Effector memory CD4-positive, alpha-beta T cell (primary cell): Measurements from ENCODE around the gene CLMN.

Experiments used
- DNase-seq, 3 donors: peaks; one replicate each; pipeline ENCODE4 v3.0.0-alpha.2; 2020
- H3K27ac ChIP-seq: 2 replicates; pipeline ENCODE4 v1.7.0; 2013; ENCODE audit warnings: mild to moderate bottlenecking, low read length, moderate library complexity; ENCODE audit not compliant: insufficient read depth, poor library complexity, severe bottlenecking
- H3K27me3 ChIP-seq: replicated peaks from 2 replicates; pipeline ENCODE4 v1.7.0; 2013; ENCODE audit warnings: mild to moderate bottlenecking, low read length; ENCODE audit not compliant: insufficient read depth, control insufficient read depth, poor library complexity, severe bottlenecking
- H3K36me3 ChIP-seq: 2 replicates; pipeline ENCODE4 v1.7.0; 2013; ENCODE audit warnings: mild to moderate bottlenecking, low read length, moderate library complexity; ENCODE audit not compliant: control insufficient read depth, insufficient read depth
- H3K4me1 ChIP-seq: 2 replicates; pipeline ENCODE4 v1.7.0; 2013; ENCODE audit warnings: low read length, mild to moderate bottlenecking; ENCODE audit not compliant: control insufficient read depth, insufficient read depth, poor library complexity, severe bottlenecking
- H3K4me3 ChIP-seq: 2 replicates; pipeline ENCODE4 v1.7.0; 2013; ENCODE audit warnings: low read length, low read depth, mild to moderate bottlenecking; ENCODE audit not compliant: insufficient read depth, poor library complexity, severe bottlenecking
- H3K9me3 ChIP-seq: 2 replicates; pipeline ENCODE4 v1.7.0; 2013; ENCODE audit warnings: mild to moderate bottlenecking, low read length, moderate library complexity; ENCODE audit not compliant: control insufficient read depth

Gene CLMN

DNA sequence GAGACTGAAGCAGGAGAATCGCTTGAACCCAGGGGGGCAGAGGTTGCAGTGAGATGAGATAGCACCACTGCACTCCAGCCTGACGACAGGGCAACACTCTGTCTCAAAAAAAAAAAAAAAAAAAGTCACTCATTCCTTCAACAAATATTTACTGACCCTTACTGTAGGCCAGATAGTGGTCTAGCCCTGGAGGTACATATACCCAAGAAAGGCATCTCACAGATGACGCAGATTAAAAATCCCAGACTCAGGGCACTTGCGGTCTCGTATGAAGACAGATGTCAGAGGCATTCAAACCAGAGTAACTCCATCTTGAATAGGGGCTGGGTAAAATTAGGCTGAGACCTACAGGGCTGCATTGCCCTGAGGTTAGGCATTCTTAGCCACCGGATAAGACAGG lies 44.8 kb downstream of the CLMN start:
- Histone ChIP-seq H3K9me3 (no peaks in the 10 kb centered on the region), H3K27ac (no peak overlapping the region), H3K4me3 (no peak overlapping the region), H3K36me3 (no peaks in the 10 kb centered on the region), H3K4me1 (no peaks in the 10 kb centered on the region), H3K27me3 (no peaks in the 10 kb centered on the region)
- no peak for DNase-seq

DNA sequence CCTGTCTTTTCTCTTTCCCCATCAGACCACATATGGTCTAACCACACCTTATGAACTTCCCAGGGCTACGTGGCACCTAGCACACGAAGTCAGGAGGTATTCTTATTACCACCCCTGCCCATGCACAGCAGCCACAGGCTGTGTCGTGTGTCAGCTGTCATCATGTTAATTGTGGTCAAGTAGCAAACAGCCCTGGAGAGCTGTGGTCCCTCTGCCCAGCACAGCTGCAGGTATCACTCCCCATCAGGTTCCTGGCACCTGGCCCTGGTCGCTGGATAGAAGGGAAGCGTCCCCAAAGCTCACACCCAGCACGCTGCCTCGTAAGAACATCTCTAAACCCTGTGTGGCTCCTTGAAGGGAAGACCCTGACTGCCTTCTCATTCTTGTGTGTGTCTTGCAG lies 45.4 kb downstream of the CLMN start:
- Histone ChIP-seq H3K9me3 (no peaks in the 10 kb centered on the region), H3K36me3 (no peaks in the 10 kb centered on the region), H3K27me3 (no peaks in the 10 kb centered on the region), H3K4me3 (no peak overlapping the region), H3K4me1 (no peaks in the 10 kb centered on the region), H3K27ac (no peak overlapping the region)
- DNase-seq, result no peak

DNA sequence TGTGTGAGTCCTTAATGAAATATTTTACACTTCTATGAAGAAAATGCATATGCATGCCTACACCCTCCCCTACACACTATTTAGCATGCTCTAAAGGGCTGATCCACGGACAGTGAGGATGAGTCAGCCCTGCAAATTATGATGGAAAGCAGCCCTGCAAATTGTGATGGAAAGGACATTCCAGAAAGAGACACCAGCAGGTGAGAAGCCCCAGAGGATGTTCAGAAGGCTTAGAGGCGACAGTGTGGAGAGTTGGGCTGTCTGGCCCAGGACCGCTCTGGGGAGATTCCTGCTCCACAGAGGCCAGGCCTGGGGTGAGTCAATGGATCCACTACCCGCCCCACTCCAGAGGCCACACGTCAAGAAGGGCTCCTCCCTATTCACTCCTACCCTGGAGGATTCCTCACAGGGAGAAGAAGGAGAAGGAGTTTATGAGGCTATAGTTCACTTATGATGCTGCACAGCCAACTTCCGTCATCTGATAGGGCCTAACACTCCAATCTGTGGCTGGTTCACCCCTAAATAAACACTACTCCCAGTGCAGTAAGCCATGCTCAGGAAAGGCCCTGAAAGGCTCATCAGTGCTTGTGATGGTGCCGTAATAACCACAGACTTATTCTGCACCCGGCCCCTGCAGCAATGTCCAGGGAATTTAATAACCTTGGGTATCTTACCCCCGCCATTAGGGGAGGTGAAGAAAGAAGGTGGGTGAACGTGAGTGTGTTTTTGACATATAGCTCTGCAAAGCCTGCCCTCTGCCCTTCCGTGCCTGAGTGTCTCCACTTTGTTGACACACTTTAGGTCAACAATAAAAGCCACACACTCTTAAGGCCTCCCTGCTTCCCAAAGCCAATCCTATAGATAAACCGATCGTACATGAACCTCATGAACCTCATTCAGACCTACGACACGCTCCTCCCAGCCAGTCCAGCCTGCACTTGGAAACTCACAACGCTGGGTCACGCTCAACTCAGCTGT lies 46.4 kb downstream of the CLMN start:
- H3K4me1 ChIP-seq, result no peaks in the 10 kb centered on the region
- H3K36me3 ChIP-seq, result no peaks in the 10 kb centered on the region
- H3K27me3 ChIP-seq, result no peaks in the 10 kb centered on the region
- DNase-seq, result no peak
- H3K4me3 ChIP-seq, result no peak overlapping the region
- H3K27ac ChIP-seq, result no peak overlapping the region
- H3K9me3 ChIP-seq, result no peaks in the 10 kb centered on the region

DNA sequence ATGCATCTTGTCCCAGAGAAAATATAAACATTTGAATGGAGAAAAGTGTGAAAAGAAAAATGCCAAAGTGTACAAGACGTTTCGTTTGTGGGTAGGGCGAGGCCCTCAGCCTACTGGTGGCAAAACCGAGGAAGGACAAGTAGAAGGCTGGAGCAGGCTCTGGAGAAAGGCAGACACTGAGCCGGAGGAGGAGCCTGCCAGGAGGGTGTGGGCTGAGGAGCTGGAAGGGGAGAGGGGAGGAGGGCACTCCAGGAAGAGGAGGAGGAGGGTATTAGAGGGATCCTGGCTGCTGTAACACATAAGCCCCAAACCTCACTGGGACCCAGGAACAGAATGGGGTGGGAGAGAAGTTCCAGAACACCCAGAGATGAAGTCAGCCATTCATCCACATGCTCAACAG lies 47.7 kb downstream of the CLMN start:
- Histone ChIP-seq H3K27ac (no peak overlapping the region), H3K27me3 (no peaks in the 10 kb centered on the region), H3K36me3 (no peaks in the 10 kb centered on the region), H3K9me3 (no peaks in the 10 kb centered on the region), H3K4me1 (no peaks in the 10 kb centered on the region), H3K4me3 (no peak overlapping the region)
- DNase-seq, result no peak

DNA sequence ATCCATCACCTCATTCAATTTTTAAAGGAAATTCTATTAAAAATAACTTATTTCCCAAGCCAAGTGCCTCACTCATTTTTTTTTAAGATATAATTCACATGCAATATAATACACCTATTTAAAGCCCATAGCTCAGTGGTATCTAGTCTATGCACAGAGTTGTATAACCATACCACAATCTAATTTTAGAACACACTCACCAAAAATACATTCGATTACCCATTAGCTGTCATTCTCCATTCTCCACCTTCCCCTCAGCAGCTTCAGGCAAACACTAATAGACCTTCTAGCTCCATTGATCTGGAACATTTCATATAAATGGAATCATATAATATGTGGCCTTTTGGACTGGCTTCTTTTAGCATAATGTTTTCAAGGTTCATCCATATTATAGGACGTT lies 49.5 kb downstream of the CLMN start:
- DNase-seq, result no peak
- no peak overlapping the region for H3K27ac ChIP-seq
- no peak overlapping the region for H3K4me3 ChIP-seq
- peaks cover 3% of the 10 kb centered on the region for H3K4me1 ChIP-seq
- no peaks in the 10 kb centered on the region for H3K27me3 ChIP-seq
- H3K9me3 ChIP-seq, result no peaks in the 10 kb centered on the region
- no peaks in the 10 kb centered on the region for H3K36me3 ChIP-seq

DNA sequence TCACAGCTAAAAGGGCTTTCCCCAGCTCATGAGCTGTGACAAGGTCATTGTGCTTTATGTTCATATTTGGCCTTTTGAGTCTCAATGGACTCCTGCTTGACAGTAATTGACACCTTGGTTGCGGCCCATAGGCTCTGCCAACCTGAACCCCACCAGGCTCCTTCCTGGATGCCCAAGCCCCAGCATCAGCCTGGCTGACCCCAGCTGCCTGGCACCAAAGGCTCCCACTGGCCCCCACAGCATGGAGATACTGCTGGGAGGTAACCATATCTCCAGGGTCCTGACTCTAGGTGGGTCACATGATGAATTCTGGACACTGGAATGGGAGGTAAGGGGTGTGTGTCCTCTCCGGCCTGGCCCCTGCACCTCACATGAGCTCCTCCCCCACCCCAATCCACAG lies 50.2 kb downstream of the CLMN start:
- H3K36me3 ChIP-seq, result no peaks in the 10 kb centered on the region
- DNase-seq, result no peak
- no peak overlapping the region for H3K27ac ChIP-seq
- peaks cover 3% of the 10 kb centered on the region for H3K4me1 ChIP-seq
- no peaks in the 10 kb centered on the region for H3K27me3 ChIP-seq
- no peak overlapping the region for H3K4me3 ChIP-seq
- no peaks in the 10 kb centered on the region for H3K9me3 ChIP-seq

DNA sequence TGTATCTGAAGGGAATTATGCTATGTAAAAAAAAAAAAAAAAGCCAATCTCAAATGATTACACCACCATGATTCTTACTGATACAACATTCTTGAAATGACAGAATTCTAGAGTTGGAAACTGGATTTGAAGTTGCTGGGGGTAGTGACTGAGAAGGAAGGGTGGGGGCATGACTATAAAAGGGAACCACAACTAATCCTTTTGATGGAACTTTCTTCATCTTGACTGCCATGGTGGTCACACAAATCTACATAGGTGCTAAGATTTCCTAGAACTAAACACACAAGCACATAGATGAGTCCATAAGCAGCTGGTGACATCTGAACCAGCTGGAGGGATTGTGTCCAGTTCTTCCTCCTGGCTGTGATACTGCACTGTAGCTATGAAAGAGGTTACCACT lies 51.4 kb downstream of the CLMN start:
- Histone ChIP-seq H3K27ac (no peak overlapping the region), H3K27me3 (no peaks in the 10 kb centered on the region), H3K9me3 (no peaks in the 10 kb centered on the region), H3K36me3 (no peaks in the 10 kb centered on the region), H3K4me1 (peaks cover 3% of the 10 kb centered on the region), H3K4me3 (no peak overlapping the region)
- DNase-seq, result no peak

DNA sequence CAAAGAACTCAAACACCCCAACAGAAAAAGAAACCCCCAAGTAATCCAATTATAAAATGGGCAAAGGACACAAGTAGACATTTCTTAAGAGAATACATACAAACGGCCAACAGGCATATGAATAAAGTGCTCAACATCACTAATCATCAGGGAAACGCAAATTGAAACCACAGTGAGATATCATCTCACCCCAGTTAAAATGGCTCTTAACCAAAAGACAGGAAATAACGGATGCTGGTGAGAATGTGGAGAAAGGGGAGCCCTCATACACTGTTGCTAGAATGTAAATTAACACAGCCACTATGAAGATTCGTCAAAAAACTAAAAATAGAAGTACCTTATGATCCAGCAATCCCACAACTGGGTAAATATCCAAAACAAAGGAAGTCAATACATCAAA lies 52.4 kb downstream of the CLMN start:
- no peaks in the 10 kb centered on the region for H3K27me3 ChIP-seq
- peaks cover 3% of the 10 kb centered on the region for H3K4me1 ChIP-seq
- H3K9me3 ChIP-seq, result no peaks in the 10 kb centered on the region
- no peak overlapping the region for H3K27ac ChIP-seq
- H3K36me3 ChIP-seq, result no peaks in the 10 kb centered on the region
- DNase-seq, result no peak
- no peak overlapping the region for H3K4me3 ChIP-seq

DNA sequence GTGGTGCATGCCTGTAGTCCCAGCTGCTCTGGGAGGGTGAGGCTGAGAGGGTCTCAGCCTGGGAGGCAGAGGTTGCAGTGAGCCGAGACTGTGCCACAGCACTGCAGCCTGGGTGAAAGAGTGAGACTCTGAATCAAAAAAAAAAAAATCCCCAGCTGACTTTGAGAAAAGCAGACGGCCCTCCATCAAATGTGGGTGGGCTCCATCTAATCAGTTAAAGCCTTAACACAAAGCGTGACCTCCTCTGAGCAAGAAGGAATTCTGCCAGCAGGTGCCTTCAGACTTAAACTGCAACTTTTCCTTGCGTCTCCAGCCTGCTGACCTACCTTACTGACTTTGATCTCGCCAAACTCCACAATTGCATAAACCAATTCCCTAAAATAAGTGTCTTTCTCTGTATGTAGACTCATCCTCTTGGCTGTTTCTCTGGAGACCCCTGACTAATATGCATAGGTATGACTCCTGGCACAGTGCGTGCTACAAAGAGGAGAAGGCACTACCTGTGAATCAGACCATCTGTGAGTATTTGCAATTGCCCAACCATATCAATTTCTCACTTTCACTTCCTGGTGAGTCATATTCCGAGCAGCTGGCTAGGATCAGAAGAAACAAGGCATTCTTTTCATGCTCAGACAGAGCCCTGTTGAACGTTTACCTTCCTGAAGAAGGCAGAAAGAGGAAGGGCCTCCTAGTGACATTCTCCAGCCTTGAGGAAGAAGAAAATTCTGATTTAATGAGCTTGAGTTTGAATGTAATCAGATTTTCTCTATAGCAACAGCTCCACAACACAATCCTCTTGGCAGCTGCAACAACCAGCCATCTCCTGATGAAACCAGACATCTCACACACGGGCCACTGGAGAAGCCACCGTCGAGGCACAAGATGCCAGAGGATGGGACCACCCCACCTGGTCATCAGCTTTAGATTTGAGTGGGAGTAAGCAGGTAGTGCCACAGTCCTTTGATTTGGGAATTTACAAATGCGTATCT lies 54.3 kb downstream of the CLMN start:
- H3K27ac ChIP-seq, result no peak overlapping the region
- no peaks in the 10 kb centered on the region for H3K9me3 ChIP-seq
- no peak overlapping the region for H3K4me3 ChIP-seq
- DNase-seq, result no peak
- H3K27me3 ChIP-seq, result no peaks in the 10 kb centered on the region
- H3K36me3 ChIP-seq, result no peaks in the 10 kb centered on the region
- peaks cover 3% of the 10 kb centered on the region for H3K4me1 ChIP-seq
